Measurements from ENCODE around the gene HLA-DRB1. TPM values are rescaled to one million over a fixed set of nuclear protein-coding genes. Genes with fewer than 3 reads are reported as not detected.

Gene HLA-DRB1
- total RNA-seq, 1 donor from 2014 or later, result not detected

- peak; percentile 44 for DNase-seq (ENCODE audit: low read depth)
- H3K4me3 ChIP-seq (ENCODE audit: low read depth, low read length), result no peak overlapping the region
- no peaks in the 10 kb centered on the region for H3K27me3 ChIP-seq (ENCODE audit: control insufficient read depth, insufficient read depth, low read length)
- no peak for TF ChIP-seq CTCF (IDR thresholded peaks at IDR 0.05; ENCODE audit: insufficient read depth, low read length, severe bottlenecking)
- H3K36me3 ChIP-seq (ENCODE audit: control insufficient read depth, insufficient read depth, low read length), result no peaks in the 10 kb centered on the region
- no peak for FAIRE-seq
Observed at GRCh38 chr6:32627831-32628230, 38.2 kb upstream of the HLA-DRB1 start.

GRCh38 chr6:32627249-32627648, 37.6 kb upstream of the HLA-DRB1 start:
- DNase-seq (ENCODE audit: low read depth) (no peak), FAIRE-seq (no peak)
- Histone ChIP-seq H3K27me3 (ENCODE audit: control insufficient read depth, insufficient read depth, low read length) (no peaks in the 10 kb centered on the region), H3K36me3 (ENCODE audit: control insufficient read depth, insufficient read depth, low read length) (no peaks in the 10 kb centered on the region), H3K4me3 (ENCODE audit: low read depth, low read length) (no peak overlapping the region)
- TF ChIP-seq CTCF (IDR thresholded peaks at IDR 0.05; ENCODE audit: insufficient read depth, low read length, severe bottlenecking), result no peak

- Histone ChIP-seq H3K36me3 (ENCODE audit: control insufficient read depth, insufficient read depth, low read length) (no peaks in the 10 kb centered on the region), H3K4me3 (ENCODE audit: low read depth, low read length) (no peak overlapping the region), H3K27me3 (ENCODE audit: control insufficient read depth, insufficient read depth, low read length) (no peaks in the 10 kb centered on the region)
- FAIRE-seq, result no peak
- no peak for TF ChIP-seq CTCF (IDR thresholded peaks at IDR 0.05; ENCODE audit: insufficient read depth, low read length, severe bottlenecking)
- no peak for DNase-seq (ENCODE audit: low read depth)
Observed at GRCh38 chr6:32625137-32625536, 35.5 kb upstream of the HLA-DRB1 start.

- no peak for TF ChIP-seq CTCF (IDR thresholded peaks at IDR 0.05; ENCODE audit: insufficient read depth, low read length, severe bottlenecking)
- FAIRE-seq, result no peak
- Histone ChIP-seq H3K36me3 (ENCODE audit: control insufficient read depth, insufficient read depth, low read length) (no peaks in the 10 kb centered on the region), H3K27me3 (ENCODE audit: control insufficient read depth, insufficient read depth, low read length) (no peaks in the 10 kb centered on the region), H3K4me3 (ENCODE audit: low read depth, low read length) (no peak overlapping the region)
- no peak for DNase-seq (ENCODE audit: low read depth)
Observed at GRCh38 chr6:32624565-32624964, 34.9 kb upstream of the HLA-DRB1 start.

- no peak for TF ChIP-seq CTCF (IDR thresholded peaks at IDR 0.05; ENCODE audit: insufficient read depth, low read length, severe bottlenecking)
- Histone ChIP-seq H3K4me3 (ENCODE audit: low read depth, low read length) (no peak overlapping the region), H3K27me3 (ENCODE audit: control insufficient read depth, insufficient read depth, low read length) (no peaks in the 10 kb centered on the region), H3K36me3 (ENCODE audit: control insufficient read depth, insufficient read depth, low read length) (no peaks in the 10 kb centered on the region)
- FAIRE-seq (no peak), DNase-seq (ENCODE audit: low read depth) (no peak)
Observed at GRCh38 chr6:32623693-32624092, 34.0 kb upstream of the HLA-DRB1 start.
